Stimulated activated CD4-positive, alpha-beta T cell treated with anti-CD3 and anti-CD28 coated beads, TNF-alpha, amount 100 ng/mL, for 4 hours (primary cell): ENCODE data around the gene NDFIP2.
"Not testable (repeated sequence)": the region's sequence is repeated elsewhere in the genome, so short reads cannot be mapped to it uniquely, and the experiment has no call there.

Experiments used
- DNase-seq, 3 experiments: peaks; one replicate each; pipeline ENCODE4 v3.0.0-alpha.2; 2020; ENCODE audit warnings: low read depth in 3 of 3

Gene NDFIP2

GRCh38 chr13:79533781-79534400 lies 52.9 kb downstream of the NDFIP2 start:
- DNase-seq: no peak

- no peak for DNase-seq
These were observed 53.6 kb downstream of the NDFIP2 start for GRCh38 chr13:79534596-79534995.

GRCh38 chr13:79538757-79539156 lies 57.8 kb downstream of the NDFIP2 start:
- DNase-seq: no peak

DNA sequence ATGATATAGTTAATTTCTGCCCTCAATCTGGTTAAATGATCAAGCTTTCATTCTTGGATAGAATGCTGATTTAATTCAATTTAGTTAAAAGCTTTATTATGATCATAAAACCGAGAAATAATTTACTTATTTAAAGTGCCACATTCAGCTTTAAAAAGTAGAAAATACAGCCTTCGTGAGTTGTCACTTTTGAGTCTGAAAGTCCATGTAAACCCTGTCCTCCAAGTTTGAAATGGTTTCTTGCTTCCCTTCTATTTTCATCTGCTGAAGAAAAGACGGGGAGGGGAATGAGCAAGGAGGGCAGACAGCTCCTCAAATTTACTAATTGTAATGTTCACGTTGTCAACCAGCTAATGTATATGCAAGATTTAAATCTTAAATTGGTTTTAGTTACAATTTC lies 59.5 kb downstream of the NDFIP2 start:
- no peak for DNase-seq

DNA sequence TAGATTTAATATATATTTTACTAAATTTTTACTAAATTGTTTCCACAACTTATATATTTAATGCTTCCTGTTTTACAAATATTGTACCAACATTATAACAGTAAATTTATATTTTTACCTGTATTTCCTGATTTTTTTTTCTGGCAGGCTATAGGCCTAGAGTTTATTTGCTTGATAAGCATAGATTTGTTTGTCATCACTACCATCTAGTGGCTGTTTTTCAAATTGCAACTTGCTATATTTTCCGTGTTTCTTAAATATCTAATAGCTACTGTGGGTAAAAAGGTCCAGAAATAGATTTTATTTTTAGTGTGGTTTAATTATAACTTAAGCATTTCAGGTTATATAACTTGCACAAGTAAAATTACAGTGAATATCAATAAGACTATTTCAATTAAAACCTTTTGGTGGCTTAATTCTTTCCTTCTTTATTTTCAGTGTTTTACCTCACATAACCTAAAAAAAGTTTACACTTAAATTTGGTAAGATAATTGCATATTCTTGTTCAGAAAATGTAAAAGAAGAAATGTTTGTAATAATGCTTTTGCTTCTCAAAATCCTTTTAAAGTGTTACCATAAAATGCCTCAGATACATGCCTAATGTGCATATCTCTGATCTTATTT lies 60.6 kb downstream of the NDFIP2 start:
- DNase-seq: no peak

DNA sequence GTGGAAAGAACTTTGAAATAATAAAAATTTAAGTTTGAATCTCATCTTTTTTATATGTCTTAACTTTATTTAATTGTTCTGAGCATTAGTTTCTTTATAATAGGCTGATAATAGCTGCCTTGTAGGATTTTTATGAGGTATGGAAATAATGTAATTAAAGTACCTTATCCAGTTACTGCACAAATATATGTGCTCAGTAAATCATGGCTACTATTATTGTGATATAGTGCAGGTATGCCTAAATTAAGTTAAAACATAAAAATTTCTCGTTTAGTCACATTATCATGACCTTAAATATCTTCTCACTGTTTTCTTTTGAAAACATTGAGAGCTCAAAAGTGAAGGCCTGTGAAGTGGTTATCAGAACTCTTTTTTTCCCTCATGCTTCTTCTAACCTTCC lies 62.9 kb downstream of the NDFIP2 start:
- no peak for DNase-seq

- DNase-seq: no peak
These were observed 66.5 kb downstream of the NDFIP2 start for GRCh38 chr13:79547211-79548195.

DNA sequence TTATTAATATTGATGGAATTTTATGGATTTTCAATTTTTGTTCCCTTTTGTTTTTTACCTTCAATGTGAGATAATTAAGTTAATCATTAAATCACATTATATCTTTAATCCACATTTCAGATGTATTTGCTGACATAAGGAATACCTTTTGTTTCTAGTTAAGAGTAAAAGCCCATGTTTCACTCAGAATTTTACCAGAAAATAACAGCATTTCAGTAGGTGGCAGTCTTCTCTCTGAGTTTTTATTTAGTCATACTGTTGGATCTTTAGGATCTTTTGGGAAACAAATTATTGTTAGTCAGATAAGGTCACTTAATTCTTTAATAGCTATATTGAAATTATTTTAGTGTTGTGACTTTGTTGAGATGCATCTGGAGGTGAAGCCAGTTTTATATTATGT lies 67.9 kb downstream of the NDFIP2 start:
- DNase-seq: no peak

DNA sequence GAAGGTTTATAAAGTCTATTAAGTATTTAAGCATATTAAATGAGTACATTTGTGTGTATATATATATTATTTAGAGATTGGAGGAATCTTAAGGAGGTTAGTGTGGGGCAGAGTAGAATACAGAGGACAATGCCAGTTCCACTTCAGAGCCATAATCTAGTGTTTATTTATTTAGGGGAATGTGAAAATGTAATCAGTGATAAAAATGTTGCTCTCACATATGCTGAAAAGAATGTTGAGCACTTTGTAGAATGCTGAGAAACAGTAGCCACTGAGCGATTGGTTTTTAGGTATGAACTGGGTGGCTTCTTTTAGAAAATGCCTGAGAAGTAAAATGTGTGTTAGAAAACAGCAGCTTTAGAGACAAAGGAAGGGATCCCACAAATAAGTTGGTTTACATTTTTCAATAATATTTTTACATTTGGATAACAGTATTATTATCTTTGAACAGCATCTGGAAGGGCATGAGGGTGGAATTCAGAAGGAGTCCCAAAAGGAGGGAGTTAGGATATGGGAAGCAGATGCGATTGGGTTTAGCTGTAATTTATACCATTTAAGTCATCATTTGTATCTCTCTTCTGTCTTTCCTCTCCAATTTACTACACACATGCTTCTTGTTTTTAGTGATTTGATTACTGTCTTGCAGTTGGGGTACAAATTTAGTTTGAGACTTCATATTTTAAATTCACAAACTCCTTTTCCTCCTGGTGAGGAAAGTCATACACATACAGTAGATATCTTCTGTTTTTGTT lies 68.6 kb downstream of the NDFIP2 start:
- DNase-seq: no peak

DNA sequence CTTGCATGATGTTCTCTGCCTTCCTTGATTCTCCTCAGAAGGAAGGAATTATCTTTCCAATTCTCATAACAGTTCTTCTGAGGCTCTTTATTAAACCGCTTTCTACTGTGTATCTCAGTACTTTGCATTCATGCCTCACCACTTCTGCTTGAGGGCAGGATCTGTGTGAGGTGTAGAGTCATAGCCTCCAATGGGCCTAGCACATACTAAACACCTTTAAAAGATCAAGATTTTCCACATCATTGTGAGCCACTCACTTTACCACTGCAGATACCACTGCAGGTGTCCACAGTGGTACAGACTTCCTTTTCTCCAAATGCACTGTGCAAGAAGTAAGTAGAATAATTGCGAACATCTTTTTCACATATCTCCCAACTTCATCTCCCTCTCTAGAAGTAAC lies 76.7 kb downstream of the NDFIP2 start:
- no peak for DNase-seq

GRCh38 chr13:79560954-79561353 lies 80.0 kb downstream of the NDFIP2 start:
- no peak for DNase-seq

GRCh38 chr13:79562557-79562956 lies 81.6 kb downstream of the NDFIP2 start:
- no peak for DNase-seq

DNA sequence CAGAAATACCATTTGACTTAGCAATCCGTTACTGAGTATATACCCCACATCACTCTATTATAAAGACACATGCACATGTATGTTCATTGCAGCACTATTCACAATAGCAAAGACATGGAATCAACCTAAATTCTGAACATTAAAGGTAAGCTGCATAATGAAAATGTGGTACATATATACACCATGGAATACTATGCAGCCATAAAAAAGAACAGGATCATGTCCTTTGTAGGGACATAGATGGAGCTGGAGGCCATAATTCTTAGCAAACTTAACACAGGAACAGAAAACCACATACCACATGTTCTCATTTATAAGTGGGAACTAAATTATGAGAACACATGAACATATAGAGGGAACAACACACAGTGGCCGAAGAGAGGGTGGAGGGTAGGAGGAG lies 85.2 kb downstream of the NDFIP2 start:
- no peak for DNase-seq

DNA sequence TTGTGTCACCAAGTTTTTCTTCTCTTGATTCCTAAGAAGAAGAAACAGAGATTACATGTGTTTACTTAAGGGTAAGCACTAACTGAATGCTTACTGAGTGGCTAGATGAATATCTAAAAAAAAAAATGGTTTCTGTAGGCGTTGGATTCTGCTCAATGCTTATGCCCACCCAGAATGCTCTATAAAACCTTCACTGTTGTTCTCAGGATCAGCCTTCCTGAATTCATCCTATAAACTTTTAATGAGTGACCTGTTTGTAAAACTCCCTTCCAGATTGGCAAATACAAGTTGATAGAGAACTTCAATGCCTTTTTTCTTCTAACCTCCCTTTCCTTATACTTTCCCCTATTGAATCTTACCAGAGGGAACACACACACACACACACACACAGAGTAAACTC lies 90.2 kb downstream of the NDFIP2 start:
- DNase-seq: no peak

DNA sequence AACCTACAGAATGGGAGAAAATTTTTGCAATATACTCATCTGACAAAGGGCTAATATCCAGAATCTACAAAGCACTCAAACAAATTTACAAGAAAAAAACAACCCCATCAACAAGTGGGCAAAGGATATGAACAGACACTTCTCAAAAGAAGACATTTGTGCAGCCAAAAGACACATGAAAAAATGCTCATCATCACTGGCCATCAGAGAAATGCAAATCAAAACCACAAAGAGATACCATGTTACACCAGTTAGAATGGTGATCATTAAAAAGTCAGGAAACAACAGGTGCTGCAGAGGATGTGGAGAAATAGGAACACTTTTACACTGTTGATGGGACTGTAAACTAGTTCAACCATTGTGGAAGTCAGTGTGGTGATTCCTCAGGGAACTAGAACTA lies 92.9 kb downstream of the NDFIP2 start:
- DNase-seq: not testable (repeated sequence)

- DNase-seq: no peak
These were observed 100.9 kb downstream of the NDFIP2 start for GRCh38 chr13:79581870-79582315.

DNA sequence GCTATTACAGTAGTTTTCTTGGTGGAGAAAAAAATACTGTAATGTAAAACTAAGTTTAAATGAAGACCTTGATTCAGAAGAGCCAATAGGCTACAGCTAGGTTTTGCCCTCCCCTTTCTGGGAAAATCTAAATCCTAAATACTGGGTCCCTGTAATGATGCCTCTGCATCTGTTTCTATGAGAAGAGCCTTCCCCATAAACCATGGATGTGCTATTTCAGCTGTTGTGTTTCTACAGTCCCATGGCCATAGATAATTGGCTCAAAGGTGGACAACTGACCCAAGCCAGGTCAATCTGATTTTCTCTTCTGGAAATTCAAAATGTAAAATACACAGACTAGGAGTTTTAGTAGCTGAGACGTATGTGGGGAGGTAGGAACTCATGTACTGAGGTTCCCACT lies 101.9 kb downstream of the NDFIP2 start:
- DNase-seq: no peak

- DNase-seq: no peak
These were observed 104.1 kb downstream of the NDFIP2 start for GRCh38 chr13:79585033-79585432.

- DNase-seq: no peak
These were observed 108.8 kb downstream of the NDFIP2 start for GRCh38 chr13:79589603-79590393.

- DNase-seq: no peak
These were observed 109.4 kb downstream of the NDFIP2 start for GRCh38 chr13:79590394-79590676.

DNA sequence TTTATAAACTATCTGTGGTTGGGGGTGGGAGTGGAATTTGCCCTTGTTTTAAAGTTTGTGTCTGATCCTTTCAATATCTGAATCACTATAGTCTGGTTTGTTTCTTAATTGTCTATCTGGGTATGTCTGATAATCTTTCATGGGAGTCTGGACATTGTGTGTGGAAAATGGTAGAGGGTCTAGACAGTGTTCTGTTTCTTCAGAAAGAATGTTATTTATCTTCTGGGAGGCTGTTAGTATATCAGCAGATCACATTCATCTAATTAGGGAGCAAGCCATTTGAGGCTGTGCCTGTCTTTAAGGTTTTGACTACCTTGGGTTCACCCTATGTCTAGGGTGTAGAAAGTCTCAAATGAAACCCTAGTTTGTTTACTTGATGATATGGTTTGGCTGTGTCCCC lies 110.5 kb downstream of the NDFIP2 start:
- DNase-seq: no peak
